Left hindlimb (tissue), 1 donor: Measurements from ENCODE around the gene CSRP2.

Experiments
- DNase-seq: peaks from one replicate; pipeline ENCODE4 v3.0.0-alpha.2; 2018

CSRP2 gene

GRCh38 chr12:76890151-76891143, 11.6 kb upstream of the CSRP2 start:
- no peak for DNase-seq

- DNase-seq, result no peak
Observed at GRCh38 chr12:76888775-76889174, 10.0 kb upstream of the CSRP2 start.

DNA sequence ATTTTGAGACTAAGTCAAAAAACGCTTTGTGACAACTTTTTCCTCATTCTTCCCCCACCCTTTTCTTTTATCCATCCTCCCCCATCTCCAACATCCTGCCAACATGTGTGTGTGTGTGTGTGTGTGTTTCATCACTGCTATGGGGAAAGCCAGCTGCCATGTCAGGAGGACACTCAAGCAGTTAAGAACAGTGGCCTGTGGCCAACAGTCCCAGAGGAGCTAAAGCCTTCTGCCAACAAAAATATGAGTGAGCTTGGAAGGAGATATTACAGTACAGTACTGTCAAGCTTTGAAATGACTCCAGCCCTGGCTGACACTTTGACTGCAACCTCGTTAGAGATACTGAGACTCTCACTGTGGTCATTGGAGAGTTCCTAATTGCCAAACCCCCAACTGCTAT, 5.0 kb upstream of the CSRP2 start:
- DNase-seq, result peak; percentile 62

DNA sequence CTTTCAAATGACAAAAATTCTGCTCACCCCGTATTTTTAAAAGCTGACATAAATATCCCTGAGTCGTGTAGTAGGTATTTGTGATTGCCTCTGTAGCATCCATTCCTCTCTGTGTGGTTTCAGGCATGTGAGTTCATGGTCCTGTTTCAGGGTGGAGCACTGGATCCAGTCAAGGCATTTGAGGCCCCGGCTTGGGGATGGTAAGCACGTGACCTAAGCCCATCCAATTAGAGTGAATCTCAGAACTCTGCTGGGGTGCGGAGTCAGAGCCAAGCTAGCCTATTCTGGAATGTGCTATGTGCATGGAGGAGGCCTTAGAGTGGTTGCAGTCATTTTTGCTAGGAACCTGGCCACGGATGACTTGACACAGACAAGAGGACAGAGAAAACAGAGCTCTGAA, 4.3 kb upstream of the CSRP2 start:
- no peak for DNase-seq

- DNase-seq, result no peak
Observed at GRCh38 chr12:76882367-76882766, 3.5 kb upstream of the CSRP2 start.

GRCh38 chr12:76881142-76881541, 2.3 kb upstream of the CSRP2 start:
- DNase-seq, result no peak

DNA sequence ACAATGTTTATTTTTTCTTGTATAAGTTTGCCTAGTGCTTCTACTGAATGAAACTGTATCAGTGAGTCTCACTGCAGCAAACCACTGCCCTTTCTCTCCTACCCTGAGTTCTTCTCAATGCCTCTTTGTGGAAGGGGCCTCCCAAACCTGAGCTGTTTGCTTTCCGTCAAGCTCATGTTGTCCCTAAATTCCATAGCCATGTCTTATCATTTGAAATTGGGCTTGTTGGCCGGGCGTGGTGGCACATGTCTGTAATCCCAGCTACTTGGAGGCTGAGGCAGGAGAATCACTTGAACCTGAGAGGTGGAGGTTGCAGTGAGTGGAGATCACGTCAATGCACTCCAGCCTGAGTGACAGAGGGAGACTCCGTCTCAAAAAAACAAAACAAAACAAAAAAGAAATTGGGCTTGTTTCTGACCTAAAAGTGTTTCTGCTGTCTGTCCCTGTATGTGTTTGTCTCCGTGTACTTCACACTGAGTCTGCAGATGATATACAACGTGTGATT, 1.8 kb upstream of the CSRP2 start:
- no peak for DNase-seq

DNA sequence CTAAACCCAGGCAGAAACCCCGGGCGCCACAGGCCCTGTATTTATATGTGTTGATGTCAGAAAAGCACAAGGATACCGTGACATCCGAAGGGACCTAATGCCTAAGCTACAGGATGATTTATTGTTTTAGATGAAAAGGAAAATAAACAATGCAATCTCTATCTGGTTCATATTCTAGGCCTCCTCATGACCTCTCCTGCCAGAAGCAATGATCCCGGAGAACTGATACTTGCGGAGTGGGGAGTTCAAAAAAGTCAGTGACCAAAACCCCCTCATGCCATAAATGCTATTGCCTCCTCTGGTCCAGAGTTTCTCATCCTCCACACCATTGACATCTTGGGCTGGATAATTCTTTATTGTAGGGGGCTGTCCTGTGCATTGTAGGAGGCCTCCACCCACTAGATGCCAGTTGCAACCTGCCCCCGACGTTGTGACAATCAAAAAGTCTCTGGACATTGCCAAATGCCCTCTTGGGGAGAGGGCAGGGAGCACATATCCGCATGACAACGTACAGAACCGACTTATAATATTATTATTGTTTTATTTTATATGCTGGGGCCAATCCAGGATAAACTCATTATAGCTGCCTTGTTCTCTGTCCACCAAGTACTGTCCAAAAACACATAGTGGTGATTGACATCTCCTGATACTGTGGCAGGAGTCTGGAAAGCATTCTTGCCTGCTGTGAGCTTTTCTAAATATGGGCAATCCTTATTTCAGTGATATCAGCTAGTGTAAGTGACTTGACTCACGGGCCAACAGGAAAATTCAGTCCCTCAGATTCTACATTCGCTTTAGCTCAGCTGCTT, 1.1 kb upstream of the CSRP2 start:
- no peak for DNase-seq

DNA sequence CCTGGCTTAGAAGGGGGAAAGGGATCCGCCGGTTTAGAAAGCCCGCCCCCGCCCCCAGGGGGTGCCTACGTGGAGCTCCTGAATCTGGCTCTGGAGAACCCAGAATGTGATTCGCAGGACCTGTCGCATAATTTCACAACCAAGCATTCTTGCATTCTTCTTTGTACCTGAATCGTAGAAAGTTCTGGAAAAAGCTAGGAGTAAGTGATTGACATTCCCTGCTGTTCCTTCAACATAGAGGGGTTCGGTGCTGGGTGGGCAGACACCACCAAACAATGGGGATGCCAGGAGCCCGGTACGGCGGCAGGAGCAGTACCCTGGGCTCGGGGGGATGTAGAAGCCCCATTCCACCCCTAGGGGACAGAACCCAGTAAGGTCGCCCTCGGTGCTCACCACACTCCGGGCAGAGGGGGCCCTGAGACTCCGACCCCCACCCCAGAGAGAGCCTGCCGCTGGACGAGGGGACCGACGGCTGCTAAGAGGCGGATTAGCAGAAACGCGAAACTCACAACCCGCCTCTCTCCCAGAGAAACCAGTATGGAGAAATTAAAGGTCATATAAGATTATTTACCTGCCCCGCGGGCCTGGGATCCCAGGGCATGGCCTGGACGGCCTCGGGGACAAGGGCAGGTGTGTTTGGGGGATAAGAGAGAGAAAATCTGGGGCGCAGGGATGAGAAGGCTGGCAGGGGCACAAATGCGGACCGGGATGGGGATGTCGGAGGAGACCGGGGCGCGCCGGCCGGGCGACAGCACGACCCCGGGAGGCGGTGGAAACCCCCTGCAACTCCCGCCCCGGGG, 520 bp downstream of the CSRP2 start:
- DNase-seq, result peak; percentile 60

DNA sequence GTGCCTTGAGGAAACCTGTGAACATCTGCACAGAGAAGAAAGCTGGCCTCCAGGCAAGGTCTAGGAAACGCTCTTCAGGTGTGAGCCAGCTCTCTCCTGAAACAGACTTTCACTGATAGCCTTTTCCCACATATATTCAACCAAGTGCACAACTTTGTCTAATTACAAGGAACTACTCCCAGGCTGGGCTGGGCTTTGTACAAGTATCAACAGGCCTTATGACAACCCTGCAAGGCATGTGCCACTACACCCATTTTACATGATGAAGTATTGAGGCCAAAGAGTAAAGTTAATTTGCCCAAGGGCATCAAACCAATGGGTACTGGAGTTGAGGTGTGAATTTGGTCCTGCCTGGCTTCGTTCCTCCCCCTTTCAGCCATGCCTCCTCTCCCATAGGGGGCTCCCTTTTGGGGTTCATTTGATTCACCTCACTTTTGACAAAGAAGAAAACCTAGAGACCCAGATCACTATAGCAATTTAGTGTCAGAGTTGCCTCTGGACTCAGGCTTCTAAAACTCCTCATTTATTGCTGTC, 2.1 kb downstream of the CSRP2 start:
- no peak for DNase-seq

- DNase-seq, result no peak
Observed at GRCh38 chr12:76874491-76875190, 4.2 kb downstream of the CSRP2 start.

DNA sequence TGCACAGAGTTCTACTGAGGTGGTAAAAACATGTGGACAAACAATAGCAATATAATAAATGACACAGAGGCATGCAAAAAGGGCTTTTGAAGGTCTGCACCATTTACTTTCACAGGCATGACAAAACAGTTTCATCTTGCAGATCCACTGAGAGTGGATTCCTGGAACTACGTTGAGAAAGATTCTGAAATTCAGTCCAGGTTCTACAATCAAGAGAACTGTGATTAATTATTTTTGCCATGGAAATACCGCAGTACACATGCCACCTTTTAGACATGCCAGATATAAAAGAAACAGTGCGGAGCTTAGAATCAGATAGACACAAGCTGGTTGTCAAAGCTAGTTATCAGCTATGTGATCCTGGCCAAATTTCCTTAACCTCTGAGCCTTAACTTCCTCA, 4.8 kb downstream of the CSRP2 start:
- DNase-seq, result no peak

DNA sequence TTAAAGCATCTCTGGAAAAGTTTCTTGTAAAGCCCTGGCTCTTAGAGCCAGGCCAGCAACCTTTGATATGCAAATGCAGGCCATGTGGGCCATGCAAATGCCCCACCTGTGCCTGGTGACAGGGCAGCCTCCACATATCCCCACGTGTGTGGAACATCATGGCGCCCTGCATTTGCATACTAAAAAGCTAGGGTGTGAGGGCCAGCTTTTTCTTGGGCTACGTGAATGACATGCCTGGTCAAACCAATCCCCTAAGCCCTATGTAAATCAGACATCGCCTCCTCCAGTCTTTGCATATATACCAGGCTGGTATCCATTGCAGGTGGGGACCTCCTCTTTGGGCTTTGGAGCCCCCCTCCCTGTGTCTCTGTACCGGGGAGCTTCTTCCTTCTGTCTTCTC, 6.4 kb downstream of the CSRP2 start:
- DNase-seq, result no peak

DNA sequence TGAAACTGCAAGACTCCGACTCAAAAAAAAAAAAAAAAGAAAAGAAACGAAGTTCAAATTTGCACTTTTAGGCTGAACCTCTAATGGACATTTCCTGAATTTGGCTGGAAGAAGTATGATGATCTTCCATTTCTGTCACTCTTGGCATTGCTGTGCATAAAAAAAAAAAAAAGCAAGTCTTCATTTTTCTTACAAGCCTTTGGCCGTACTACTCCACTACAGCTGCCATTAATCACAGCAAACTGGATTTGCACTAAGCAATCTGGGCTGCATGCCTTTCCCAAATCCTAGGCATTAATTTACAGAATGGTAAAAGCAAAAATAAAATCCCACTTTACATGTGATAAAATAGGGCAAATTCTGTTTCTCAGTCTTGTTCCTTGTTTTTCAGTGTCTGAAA, 7.1 kb downstream of the CSRP2 start:
- DNase-seq, result no peak

- no peak for DNase-seq
Observed at GRCh38 chr12:76871082-76871481, 7.7 kb downstream of the CSRP2 start.

- peak; percentile 85 for DNase-seq
Observed at GRCh38 chr12:76866726-76867125, 12.1 kb downstream of the CSRP2 start.

GRCh38 chr12:76866151-76866567, 12.7 kb downstream of the CSRP2 start:
- no peak for DNase-seq

DNA sequence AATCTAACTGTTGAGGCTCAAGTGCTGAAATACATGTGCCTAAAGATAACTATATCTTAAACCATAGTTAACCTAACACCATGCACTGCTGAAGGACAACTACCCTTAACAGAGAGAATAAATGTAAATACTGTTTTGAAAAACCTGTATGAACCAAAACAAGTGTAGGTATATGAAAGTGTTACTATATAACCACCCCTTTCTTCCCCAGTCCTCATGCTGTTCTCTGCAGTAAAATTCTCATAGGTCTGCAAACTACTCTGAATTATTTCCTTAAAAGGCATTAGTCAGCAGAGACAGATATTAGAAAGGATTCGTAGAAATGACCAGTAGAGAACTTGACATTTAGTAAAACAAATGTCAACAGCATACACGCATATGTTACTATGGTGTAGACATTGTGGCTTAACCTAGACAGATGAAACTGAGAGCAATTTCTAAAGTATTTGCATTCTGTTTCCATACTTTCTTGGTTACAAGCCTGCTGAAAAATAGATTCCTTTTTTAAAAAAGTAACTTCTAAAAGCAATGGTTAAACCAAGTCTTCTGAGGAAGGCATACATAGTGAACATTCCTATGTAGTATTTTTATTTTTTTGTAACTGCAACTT, 13.9 kb downstream of the CSRP2 start:
- no peak for DNase-seq

GRCh38 chr12:76863837-76864236, 15.0 kb downstream of the CSRP2 start:
- DNase-seq, result no peak

DNA sequence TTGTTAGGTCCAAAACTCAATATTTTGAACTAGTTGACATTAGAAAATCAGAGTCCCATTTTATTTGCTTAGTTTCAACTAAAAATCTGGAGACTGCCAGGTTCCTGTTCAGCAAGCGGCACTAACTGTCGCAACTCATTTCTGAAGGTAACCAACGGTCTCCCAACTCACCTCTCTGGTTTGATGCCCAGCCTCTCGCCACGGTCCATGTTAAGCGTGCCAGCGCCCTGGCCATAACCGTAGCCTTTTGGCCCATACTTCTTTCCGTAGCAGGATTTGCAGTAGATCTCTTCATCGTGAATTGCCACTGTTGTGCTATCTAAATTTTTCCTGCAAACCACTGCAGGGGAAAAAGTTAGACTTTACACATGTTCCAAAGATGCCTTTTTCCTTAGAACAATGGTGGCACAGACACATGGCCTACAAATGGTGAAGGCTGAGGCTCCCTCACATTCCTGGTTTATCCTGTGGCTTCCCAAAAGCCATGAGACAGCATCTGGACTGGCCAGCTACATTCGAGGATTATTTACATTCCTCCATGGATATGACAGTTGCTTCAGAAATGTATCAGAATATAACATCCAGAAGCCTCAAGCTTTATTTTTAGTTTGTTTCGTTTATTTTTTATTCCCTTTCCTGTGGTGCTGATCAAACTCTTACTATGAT, 15.7 kb downstream of the CSRP2 start:
- no peak for DNase-seq

- no peak for DNase-seq
Observed at GRCh38 chr12:76860256-76860655, 18.6 kb downstream of the CSRP2 start.
